Hematopoietic multipotent progenitor cell treated with erythropoietin and hydrocortisone succinate and interleukin-3 and kit ligand, for 4 days (in vitro differentiated cells): ENCODE data around the gene TCF3.
"Not testable (repeated sequence)": the region's sequence is repeated elsewhere in the genome, so short reads cannot be mapped to it uniquely, and the experiment has no call there.

Source experiments
- DNase-seq: peaks from one replicate; pipeline ENCODE4 v3.0.0-alpha.2; 2015

Gene TCF3

DNA sequence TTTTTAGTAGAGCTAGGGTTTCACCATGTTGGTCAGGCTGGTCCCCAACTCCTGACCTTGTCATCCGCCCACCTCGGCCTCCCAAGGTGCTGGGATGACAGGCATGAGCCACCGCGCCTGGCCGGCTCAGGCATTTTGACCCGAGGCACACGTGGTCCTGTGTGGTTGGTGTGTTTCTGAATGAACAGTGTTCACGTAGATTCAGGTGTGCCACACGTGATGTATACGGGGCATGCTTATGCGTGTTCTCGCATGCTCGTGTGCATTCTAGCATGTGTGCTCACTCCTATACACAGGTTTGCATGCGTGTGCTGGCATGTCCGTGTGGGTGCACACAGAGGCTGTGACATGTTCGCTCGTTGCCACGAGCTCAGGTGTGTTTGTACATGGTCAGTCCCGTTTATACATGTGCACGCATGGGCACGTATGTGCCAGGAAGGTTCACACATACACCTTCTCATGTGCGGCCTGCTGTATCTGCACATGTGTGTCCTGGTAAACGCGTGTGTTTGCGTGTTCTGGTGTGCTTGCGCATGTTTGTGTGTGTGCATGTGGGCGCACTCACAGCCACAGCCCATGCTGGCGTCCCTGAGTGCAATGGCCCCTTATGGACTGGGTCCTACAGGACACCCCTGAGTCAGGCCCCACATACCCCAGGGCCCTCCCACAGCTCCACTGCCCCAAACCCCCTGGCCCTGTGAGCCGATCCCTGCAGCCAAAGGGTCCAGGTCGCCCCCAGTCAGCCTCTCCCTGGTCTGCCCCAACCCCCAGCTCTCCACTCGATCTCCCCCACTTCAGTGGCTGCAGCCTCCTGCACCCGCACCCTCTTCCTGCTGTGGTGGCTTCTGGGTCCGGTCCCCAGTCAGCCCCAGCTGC, 20.6 kb upstream of the TCF3 start:
- no peak for DNase-seq

DNA sequence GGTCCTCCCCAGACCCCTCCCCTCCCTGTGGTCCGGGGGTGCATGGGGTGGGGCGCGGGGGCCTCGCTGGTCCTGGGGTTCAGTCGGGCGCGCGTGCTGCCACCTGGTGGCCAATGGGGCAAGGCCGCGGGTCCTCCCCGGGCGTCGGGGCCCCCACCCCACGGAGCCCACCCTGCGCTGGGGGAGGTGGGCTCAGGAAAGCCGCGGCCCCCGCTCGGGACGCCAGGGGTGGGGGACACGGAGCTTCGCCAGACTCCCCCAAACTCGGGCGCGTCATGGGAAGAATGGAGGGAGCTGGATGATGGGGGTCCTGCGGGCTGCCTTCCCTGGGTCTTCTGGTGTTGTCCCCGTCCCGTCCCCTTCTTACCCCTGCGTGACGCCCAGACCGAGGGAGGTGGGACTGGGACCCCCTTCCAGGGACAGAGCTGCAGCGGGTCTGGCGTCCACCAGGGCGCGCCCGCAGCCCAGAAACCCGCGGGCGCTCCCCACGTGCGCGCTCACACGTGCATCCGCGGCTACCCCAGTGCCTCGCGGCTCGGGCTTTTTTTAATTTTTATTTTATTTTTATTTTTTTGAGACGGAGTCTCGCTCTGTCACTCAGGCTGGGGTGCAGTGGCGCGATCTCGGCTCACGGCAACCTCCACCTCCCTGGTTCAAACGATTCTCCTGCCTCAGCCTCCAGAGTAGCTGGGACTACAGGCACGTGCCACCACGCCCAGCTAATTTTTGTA, 19.8 kb upstream of the TCF3 start:
- DNase-seq: peak; percentile 79

- DNase-seq: peak; percentile 45
Observed at GRCh38 chr19:1671716-1672037, 19.3 kb upstream of the TCF3 start.

DNA sequence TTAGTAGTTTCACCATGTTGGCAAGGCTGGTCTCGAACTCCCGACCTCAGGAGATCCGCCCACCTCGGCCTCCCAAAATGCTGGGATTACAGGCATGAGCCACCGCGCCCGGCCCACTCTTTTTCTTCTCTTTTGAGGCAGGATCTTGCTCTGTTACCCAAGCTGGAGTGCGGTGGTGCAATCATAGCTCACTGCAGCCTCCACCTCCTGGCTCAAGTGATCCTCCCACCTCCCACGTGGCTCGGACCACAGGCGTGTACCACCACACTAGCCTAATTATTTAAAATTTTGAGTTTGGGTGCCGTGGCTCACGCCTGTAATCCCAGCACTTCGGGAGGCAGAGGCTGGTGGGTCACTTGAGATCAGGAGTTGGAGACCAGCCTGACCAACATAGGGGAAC, 18.3 kb upstream of the TCF3 start:
- not testable (repeated sequence) for DNase-seq

GRCh38 chr19:1668486-1669270, 16.3 kb upstream of the TCF3 start:
- no peak for DNase-seq

DNA sequence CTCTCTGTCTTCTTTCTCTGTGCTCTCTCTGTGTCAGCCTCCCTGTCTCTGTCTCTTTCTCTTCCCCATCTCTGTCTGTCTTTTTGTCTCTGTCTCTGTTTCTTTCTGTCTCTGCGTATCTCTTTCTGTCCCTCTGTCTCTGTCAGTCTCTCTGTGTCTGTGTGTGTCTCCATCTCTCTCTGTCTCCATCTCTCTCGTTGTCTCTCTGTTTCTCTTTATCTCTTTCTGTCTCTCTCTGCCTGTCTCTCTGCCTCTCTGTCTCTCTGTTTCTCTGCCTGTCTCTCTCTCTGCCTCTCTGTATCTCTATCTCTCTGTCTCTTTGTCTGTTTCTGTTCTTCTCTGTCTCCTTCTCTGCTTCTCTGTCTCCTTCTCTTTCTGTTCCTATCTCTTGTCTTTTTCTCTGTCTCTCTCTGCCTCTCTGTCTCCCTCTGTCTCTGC, 15.7 kb upstream of the TCF3 start:
- DNase-seq: no peak

DNA sequence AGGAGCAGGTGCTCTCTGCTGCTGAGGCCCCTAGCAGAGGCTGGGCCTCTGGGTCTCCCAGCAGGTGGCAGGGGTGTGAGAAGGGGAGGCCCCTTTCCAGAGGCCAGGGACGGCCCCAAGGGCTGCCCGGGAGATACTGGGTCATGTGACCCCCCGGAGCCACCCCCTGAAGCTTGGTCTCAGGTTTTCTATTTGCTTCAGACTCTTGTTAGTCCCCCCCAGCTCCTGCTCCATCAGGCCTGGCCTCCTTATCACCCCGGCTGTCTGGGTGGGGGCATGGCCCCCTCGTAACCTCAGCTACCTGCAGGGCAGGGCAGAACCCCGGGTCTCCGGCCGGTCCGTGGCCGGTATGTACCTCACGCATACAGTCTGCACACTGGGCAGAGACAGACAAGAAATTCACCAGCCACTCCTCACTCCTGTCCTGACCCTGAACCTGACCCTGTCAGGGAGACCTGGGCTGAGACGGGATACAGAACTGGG, 13.2 kb upstream of the TCF3 start:
- no peak for DNase-seq

DNA sequence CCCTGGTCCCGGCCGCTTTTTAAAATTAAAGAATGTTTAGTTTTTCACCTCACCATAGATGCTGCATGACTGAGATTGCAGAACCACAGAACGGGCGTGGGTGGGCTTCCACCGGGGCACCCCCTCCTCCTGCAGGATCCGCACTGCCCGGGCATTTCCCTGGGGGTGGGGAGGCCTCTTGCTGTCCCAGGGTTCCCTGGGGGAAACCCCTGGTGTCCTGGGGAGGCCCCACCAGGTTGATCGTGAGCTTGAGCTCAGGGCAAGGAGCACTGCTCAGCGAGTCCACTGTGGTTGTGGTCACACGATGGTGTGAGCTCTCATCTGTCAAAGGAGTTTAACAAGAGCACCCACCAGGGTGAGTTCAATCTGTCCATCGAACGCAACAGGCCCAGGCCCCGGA, 11.4 kb upstream of the TCF3 start:
- no peak for DNase-seq

GRCh38 chr19:1663227-1663626, 10.8 kb upstream of the TCF3 start:
- not testable (repeated sequence) for DNase-seq

DNA sequence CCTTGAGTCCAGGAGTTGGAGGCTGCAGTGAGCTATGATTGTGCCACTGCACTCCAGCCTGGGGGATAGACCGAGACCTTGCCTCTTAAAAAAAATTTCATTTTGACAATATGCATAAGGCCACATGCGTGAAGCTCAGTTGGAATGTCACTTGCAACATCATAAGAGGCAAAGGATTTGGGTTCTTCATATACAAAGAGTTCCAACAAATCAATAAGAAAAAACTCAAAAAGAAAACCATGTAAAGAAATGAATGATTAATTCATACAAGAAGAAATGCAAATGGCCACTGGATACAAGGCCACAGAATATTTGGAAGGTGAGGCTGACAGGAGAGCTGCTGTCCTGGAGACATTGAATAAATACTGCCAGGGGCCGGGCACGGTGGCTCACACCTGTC, 9.6 kb upstream of the TCF3 start:
- no peak for DNase-seq

DNA sequence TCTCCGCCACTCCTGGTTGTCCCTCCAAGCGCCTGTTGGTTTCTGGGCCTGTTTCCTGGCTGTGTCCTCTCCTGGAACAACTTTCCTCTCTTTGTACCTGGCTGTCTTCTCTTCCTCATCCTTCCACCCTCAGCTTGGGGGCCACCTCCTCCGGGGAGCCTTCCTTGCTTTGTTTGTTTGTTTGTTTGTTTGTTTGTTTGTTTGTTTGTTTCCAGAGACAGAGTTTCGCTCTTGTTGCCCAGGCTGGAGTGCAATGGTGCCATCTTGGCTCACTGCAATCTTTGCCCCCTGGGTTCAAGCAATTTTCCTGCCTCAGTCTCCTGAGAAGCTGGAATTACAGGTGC, 6.6 kb upstream of the TCF3 start:
- DNase-seq: no peak

DNA sequence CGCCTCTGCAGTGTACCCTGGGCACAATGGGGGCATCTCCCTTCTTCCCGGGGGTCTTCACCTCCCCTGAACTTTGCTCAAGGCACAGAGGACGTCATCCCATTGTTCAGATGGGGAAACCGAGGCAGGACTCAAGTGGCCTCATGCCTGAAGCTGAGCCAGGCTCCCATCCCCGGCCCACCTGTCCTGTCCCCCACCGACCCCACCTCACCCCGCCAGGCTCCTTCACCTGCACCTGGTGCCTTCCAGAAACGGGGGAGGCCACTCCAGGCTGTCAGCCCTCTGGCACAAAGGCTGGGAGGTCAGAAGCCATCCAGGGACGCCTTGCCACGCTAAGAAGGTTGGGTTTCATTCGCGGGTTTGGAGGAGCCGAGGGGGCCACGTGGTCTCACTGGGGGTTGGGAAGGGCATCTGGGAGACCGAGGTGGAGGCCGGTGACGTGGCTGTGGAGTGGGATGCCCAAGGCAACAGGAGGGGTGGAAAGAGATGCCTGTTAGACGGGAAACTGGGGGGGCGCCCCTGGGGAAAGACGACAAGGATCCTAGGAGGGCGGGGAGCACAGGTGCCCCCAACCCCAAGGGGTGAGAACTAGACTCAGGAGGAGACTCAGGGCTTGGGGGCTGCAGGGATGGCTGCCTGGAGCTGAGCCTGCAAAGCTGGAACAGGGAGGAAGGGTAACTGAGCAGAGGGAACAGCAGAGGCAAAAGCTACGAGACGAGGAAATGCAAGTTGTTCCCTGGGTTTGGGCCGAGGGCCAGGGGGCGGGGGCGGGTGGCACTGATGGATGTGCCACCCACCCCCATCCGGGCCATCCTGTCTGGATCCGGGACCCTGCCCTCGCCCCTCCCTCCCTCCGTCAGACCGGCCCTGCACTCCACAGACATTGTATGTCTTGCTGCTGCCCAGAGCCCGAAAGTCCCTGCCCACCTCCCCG, 6.0 kb upstream of the TCF3 start:
- DNase-seq: no peak

DNA sequence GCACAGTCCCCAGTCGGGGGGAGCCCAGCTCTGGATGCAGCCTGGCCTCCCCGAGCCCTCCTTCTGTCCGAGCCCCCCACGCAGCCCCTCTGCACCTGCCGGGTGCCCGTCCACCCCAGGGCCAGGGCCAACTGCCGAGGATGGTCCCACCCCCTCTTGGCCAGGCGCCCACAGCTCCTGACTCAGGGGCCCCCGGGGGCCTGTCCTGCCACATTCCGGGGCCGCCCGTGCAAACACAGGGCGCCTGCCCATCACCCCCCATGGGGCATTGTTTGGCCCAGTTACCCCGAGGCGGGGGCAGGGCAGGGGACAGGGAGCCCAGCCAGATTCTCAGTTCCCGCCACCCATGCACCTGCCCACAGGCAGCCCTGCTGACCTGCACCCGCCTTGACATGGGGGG, 5.3 kb upstream of the TCF3 start:
- DNase-seq: no peak

GRCh38 chr19:1656988-1657536, 4.6 kb upstream of the TCF3 start:
- no peak for DNase-seq

- peak; percentile 71 for DNase-seq
Observed at GRCh38 chr19:1655987-1656608, 3.7 kb upstream of the TCF3 start.

DNA sequence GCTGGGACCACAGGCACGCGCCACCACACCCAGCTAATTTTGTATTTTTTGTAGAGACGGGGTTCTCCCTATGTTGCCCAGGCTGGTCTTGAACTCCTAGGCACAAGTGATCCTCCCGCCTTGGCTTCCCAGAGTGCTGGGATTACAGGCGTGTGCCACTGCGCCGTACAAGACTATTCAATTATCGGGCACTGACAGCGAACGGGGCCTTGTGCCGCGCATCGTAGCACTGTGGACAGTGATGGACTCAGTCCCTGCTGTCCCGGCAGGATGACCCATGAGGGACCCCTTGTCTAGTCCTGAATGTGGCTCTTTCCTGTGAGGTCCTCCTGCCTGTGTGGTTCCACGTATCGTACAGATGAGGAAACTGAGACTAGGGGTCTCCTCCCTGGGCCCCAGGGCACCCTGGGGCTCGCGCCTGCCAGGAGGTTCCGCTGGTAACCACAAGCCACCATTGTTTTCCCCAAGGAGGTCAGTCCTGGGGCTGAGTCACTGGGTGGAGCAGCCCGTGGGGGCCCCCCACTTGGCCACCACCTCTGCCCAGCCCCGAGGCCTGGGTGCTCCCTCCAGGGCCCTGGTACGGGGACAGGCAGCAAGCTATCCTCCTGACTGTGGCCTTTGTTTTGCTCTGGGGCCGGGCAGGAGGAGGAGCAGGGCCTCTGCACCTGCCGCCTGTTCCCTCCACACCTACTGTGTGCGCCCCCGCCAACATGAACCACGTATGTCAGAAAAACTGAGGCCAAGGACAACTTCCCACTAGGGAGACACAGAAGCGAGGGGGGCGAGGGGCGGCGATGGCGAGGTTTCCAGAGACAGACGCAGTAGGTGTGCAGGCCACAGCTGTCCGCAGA, 2.9 kb upstream of the TCF3 start:
- DNase-seq: peak; percentile 67

DNA sequence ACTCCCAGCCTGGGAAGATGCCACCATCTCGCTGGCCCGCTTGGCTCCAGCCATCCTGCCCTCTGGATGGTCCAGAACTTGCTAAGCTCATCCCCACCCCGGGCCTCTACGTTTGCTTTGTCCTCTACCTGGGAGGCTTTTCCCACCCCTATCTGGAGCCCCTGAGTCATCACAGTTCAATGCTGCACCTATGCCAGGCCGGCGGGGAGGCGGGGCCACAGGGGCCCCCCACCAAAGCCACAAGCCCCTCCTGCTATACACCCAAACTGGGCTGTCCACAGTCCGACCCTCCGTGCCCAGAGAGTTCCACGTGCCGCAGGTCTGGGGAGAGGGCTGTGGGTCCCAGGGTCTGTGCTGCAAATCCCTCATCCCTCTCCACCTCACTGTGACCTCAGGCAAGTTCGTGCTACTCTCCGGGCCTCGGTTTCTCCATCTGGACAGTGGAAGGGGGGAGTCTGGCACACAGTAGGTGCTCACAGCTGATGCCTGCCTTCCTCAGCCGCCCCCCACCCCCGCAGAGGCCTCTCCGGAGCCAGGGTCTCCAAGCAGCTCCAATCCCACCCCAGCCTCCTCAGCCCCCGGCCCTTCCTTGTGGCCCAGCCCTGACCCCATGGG, 1.9 kb upstream of the TCF3 start:
- DNase-seq: no peak

GRCh38 chr19:1653300-1653628, 849 bp upstream of the TCF3 start:
- no peak for DNase-seq

DNA sequence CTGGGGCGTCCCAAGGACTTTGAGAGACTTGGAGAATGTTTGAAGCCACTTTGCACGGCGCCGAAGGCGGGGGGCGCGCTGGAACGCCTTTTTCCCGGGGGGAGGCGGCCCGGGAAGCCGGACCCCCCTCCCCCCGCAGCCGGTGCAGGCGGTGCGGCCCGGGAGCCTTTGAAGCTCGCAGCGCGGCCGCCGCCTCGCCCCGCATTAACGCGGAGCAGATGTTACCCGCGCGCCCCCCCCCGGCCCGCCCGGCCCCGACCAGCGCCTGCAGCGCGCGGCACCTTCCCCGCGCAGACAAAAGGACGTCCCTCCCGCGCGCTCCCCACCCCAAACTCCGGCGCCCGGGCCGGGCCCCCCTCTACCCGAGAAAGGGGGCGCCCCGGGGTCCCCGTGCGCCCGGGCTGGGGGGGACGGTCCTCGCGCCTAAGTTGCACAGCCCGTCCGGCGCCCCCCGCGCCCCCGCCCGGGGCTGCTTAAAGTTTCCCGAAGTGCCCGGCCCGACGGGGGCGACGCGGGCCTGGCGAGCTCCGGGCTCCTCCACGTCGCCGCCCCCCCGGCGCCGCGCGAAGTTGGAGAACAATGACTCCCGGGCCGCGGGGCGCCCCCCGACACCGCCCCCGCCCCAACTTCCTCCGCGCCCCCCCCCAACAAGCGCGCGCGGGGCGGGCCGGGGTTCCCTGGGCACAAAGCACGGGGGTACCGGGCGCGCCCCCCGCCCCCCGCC, 685 bp downstream of the TCF3 start:
- peak; percentile 70 for DNase-seq
